Uterus (tissue), 4 donors: ENCODE results near the gene SLC4A7. TPM values are rescaled to one million over a fixed set of nuclear protein-coding genes. Genes with fewer than 3 reads are reported as not detected.
"Not testable (repeated sequence)": the region's sequence is repeated elsewhere in the genome, so short reads cannot be mapped to it uniquely, and the experiment has no call there.

Experiments
- DNase-seq, 2 donors: peaks; one replicate each; pipeline ENCODE4 v3.0.0-alpha.2; 2019 to 2020
- H3K27ac ChIP-seq, 2 donors: fragments of 200-600 bp; sonication (generic); 1 replicate in 1 of 2; 2 replicates in 1 of 2; pipeline ENCODE4 v1.5.1; 2016 to 2018
- H3K27me3 ChIP-seq, 2 donors: fragments of 200-600 bp; sonication (generic); one replicate each; pipeline ENCODE4 v1.5.1; 2018 to 2019; ENCODE audit warnings: control low read depth in 1 of 2
- H3K36me3 ChIP-seq, 2 donors: fragments of 200-600 bp; sonication (generic); one replicate each; pipeline ENCODE4 v1.5.1; 2019; ENCODE audit warnings: control low read depth in 1 of 2
- H3K4me1 ChIP-seq, 2 donors: fragments of 200-600 bp; sonication (generic); one replicate each; pipeline ENCODE4 v1.5.1; 2018 to 2019; ENCODE audit warnings: control low read depth in 1 of 2
- H3K4me3 ChIP-seq, 2 donors: fragments of 200-600 bp; sonication (generic); 1 replicate in 1 of 2; 2 replicates in 1 of 2; pipeline ENCODE4 v1.5.1; 2018 to 2019; ENCODE audit warnings: mild to moderate bottlenecking in 1 of 2
- H3K9me3 ChIP-seq, 2 donors: fragments of 200-600 bp; sonication (generic); one replicate each; pipeline ENCODE4 v1.5.1; 2019; ENCODE audit warnings: control low read depth in 1 of 2
- CTCF ChIP-seq, 4 experiments: fragments of 200-600 bp in 2 of 4; fragments of 450-650 bp in 2 of 4; sonication (generic) in 2 of 4; IDR thresholded peaks; one replicate each; pipeline ENCODE4 v1.5.1; 2016 to 2019; ENCODE audit warnings: antibody characterized with exemption in 4 of 4, mild to moderate bottlenecking in 2 of 4, moderate library complexity in 1 of 4
- POLR2A ChIP-seq, 2 donors: fragments of 450-650 bp; IDR thresholded peaks; one replicate each; pipeline ENCODE4 v1.6.1; 2016; ENCODE audit warnings: antibody characterized with exemption in 2 of 2, mild to moderate bottlenecking in 1 of 2, moderate library complexity in 1 of 2
- intact Hi-C: fragments of 100-400 bp; cut with DNase I; formaldehyde crosslinking; loops from one replicate; pipeline ENCODE4 v1.15.1; 2023; ENCODE audit warnings: low total_unique reads
- total RNA-seq, 4 donors: library from RNA; depleted of rRNA in 3 of 4; stranded (reverse); fragments of >200 nt in 3 of 4; gene quantifications; one replicate each; pipeline versions ENCODE4 v1.1.0 to v1.2.4, GENCODE V29; 2014 to 2023
- donor health status: DM: yes; HTN: yes; CAD: no.

The SLC4A7 gene
- total RNA-seq, 4 donors from 2014 or later: 20.0 to 83.5 (median 37.2) TPM

DNA sequence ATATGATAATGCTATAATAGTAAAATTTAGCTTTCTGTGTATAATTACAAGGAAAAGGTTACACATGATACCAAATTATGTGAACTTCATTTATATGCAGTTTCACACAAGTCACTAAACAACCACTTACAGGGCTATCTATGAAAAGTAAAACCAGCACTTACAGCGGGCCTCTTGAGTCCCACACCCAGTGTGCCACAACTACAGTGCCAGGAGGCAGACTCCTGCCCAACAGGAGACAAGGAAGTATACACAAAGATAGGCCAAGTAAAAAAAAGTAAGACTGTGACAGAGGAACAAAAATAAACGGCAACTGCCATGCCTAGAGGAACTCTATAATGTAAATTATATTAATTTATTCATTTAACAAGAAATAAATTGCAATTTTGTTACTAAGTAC, 61.6 kb downstream of the SLC4A7 start:
- no peak overlapping the region for H3K27ac ChIP-seq
- no peaks in the 10 kb centered on the region for H3K36me3 ChIP-seq
- H3K4me1 ChIP-seq: no peaks in the 10 kb centered on the region
- no peak for TF ChIP-seq POLR2A (IDR thresholded peaks at IDR 0.05)
- no peak for TF ChIP-seq CTCF (IDR thresholded peaks at IDR 0.05)
- no peaks in the 10 kb centered on the region for H3K9me3 ChIP-seq
- no peak overlapping the region for H3K4me3 ChIP-seq
- intact Hi-C loops: no loop called here
- DNase-seq: no peak
- no peaks in the 10 kb centered on the region for H3K27me3 ChIP-seq

DNA sequence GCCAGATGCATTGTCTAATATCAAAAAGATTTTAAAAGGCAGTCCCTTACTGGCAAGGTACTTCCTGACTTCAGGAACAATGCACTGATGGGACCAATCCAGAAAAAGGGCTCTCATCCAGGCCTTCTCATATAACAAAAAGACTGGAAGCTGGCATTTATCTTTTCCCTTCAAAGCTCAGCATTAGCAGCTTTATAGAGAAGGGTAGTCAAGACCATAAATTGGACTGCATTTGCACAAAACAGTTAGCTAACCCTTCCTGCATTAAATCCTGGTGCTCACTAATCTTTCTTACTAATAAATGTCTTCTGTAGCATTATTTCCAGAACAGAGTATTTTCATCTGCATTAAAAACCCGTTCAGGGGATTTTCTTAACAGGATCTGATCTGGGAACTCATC, 69.0 kb downstream of the SLC4A7 start:
- Histone ChIP-seq H3K4me3 (no peak overlapping the region), H3K27ac (no peak overlapping the region), H3K4me1 (no peaks in the 10 kb centered on the region), H3K27me3 (no peaks in the 10 kb centered on the region), H3K36me3 (no peaks in the 10 kb centered on the region), H3K9me3 (no peaks in the 10 kb centered on the region)
- intact Hi-C loops: no loop called here
- TF ChIP-seq POLR2A (IDR thresholded peaks at IDR 0.05) (no peak), CTCF (IDR thresholded peaks at IDR 0.05) (no peak)
- no peak for DNase-seq

DNA sequence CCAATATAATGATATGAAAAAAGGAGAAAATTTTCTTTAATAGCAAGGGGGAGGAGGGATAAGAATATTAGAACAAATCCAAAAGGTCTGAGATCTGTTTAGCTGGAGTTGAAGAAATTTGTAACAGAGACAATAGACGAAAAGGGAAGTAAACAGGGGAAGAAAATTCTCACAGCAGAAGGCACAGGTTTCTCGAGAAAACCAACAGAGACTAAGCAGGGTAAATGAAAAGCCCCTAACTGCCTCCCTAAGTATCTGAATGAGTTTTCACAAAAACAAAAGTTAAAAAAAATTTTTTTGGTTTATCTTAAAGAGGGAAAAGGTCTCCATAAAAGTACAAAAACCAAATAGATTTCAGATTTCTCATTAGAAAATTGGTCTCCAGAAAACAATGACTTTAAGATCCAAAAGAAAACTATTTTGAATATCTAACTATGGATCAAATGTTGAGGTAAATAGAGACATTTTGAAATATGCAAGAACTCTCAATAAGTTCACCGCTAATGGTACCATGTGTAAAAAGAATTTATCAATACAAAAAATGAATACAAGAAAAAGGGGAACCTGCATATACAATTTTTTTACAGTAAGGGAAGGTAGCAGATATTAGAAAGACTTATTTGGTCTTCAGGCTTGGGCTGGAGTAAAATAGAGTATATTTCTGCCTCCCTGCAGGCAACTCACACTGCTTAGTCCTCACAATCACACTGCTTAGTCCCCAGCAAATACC, 91.1 kb downstream of the SLC4A7 start:
- Histone ChIP-seq H3K9me3 (no peaks in the 10 kb centered on the region), H3K4me1 (no peaks in the 10 kb centered on the region), H3K27me3 (no peaks in the 10 kb centered on the region), H3K4me3 (no peak overlapping the region), H3K36me3 (no peaks in the 10 kb centered on the region), H3K27ac (no peak overlapping the region)
- intact Hi-C loops: no loop called here
- TF ChIP-seq POLR2A (IDR thresholded peaks at IDR 0.05) (no peak), CTCF (IDR thresholded peaks at IDR 0.05) (no peak)
- no peak for DNase-seq

- H3K4me3 ChIP-seq, intact Hi-C loops, DNase-seq, H3K4me1 ChIP-seq, H3K36me3 ChIP-seq, H3K9me3 ChIP-seq, H3K27me3 ChIP-seq, H3K27ac ChIP-seq: not testable (repeated sequence)
Observed at GRCh38 chr3:27392414-27392813, 91.8 kb downstream of the SLC4A7 start.

- H3K27ac ChIP-seq: no peak overlapping the region
- TF ChIP-seq POLR2A (IDR thresholded peaks at IDR 0.05): no peak
- no peak for DNase-seq
- H3K4me1 ChIP-seq: no peaks in the 10 kb centered on the region
- no peaks in the 10 kb centered on the region for H3K9me3 ChIP-seq
- H3K27me3 ChIP-seq: no peaks in the 10 kb centered on the region
- intact Hi-C loops: no loop called here
- H3K36me3 ChIP-seq: no peaks in the 10 kb centered on the region
- no peak overlapping the region for H3K4me3 ChIP-seq
Observed at GRCh38 chr3:27391796-27392195, 92.4 kb downstream of the SLC4A7 start.

- H3K4me3 ChIP-seq: no peak overlapping the region
- TF ChIP-seq POLR2A (IDR thresholded peaks at IDR 0.05) (no peak), CTCF (IDR thresholded peaks at IDR 0.05) (no peak)
- no peak for DNase-seq
- H3K27ac ChIP-seq: no peak overlapping the region
- no peaks in the 10 kb centered on the region for H3K36me3 ChIP-seq
- intact Hi-C loops: no loop called here
- no peaks in the 10 kb centered on the region for H3K27me3 ChIP-seq
- H3K9me3 ChIP-seq: no peaks in the 10 kb centered on the region
- no peaks in the 10 kb centered on the region for H3K4me1 ChIP-seq
Observed at GRCh38 chr3:27387625-27388024, 96.6 kb downstream of the SLC4A7 start.
